H1 (cell line): Measurements from ENCODE around the gene TBC1D25.

ENCODE experiments used
- CHD7 ChIP-seq: fragments of 300-600 bp; sonication (generic); IDR thresholded peaks from 2 replicates; pipeline ENCODE4 v1.7.1; 2012; ENCODE audit warnings: low read length, moderate library complexity, mild to moderate bottlenecking, inconsistent platforms; ENCODE audit not compliant: insufficient replicate concordance
- CTCF ChIP-seq, 3 experiments: IDR thresholded peaks; 1 replicate in 2 of 3; 2 replicates in 1 of 3; pipeline versions ENCODE4 v1.5.1 to v1.6.1; 2011; ENCODE audit warnings: low read length in 3 of 3, mild to moderate bottlenecking in 3 of 3, inconsistent platforms in 2 of 3, low read depth in 1 of 3, moderate library complexity in 1 of 3; ENCODE audit not compliant: insufficient read depth in 1 of 3; ENCODE audit errors: control extremely low read depth in 1 of 3
- POLR2A ChIP-seq, 2 experiments: IDR thresholded peaks; 1 replicate in 1 of 2; 2 replicates in 1 of 2; pipeline ENCODE4 v1.6.1; 2011; ENCODE audit warnings: low read depth in 2 of 2, low read length in 2 of 2, mild to moderate bottlenecking in 2 of 2; ENCODE audit errors: control extremely low read depth in 1 of 2
- SRF ChIP-seq: IDR thresholded peaks from 2 replicates; pipeline ENCODE4 v1.6.1; 2011; ENCODE audit warnings: mild to moderate bottlenecking, low read depth, low read length, moderate library complexity
- SUZ12 ChIP-seq: fragments of 200-600 bp; sonication (generic); IDR thresholded peaks from 2 replicates; pipeline ENCODE4 v1.6.1; 2012; ENCODE audit warnings: mild to moderate bottlenecking, inconsistent platforms, low read length, moderate library complexity, mixed read lengths

GRCh38 chrX:48599341-48599740 lies 59.8 kb downstream of the TBC1D25 start:
- TF ChIP-seq SUZ12 (no peak), POLR2A (IDR thresholded peaks at IDR 0.05; ENCODE audit: control extremely low read depth in 1 of 2, low read depth in 2 of 2, low read length in 2 of 2) (no peak), CTCF (IDR thresholded peaks at IDR 0.05; ENCODE audit: control extremely low read depth in 1 of 3, insufficient read depth in 1 of 3, low read depth in 1 of 3, low read length in 3 of 3) (no peak), SRF (no peak), CHD7 (no peak)
